GM18867 (cell line): Measurements from ENCODE around the gene ZNF132.
"Not testable (repeated sequence)": the region's sequence is repeated elsewhere in the genome, so short reads cannot be mapped to it uniquely, and the experiment has no call there.

Source experiments
- ATAC-seq: cut with Tn5 transposase; IDR thresholded peaks from one replicate; pipeline ENCODE4 v1.9.1; 2021; ENCODE audit warnings: mild to moderate bottlenecking, moderate library complexity; ENCODE audit not compliant: unreplicated experiment

Gene ZNF132

DNA sequence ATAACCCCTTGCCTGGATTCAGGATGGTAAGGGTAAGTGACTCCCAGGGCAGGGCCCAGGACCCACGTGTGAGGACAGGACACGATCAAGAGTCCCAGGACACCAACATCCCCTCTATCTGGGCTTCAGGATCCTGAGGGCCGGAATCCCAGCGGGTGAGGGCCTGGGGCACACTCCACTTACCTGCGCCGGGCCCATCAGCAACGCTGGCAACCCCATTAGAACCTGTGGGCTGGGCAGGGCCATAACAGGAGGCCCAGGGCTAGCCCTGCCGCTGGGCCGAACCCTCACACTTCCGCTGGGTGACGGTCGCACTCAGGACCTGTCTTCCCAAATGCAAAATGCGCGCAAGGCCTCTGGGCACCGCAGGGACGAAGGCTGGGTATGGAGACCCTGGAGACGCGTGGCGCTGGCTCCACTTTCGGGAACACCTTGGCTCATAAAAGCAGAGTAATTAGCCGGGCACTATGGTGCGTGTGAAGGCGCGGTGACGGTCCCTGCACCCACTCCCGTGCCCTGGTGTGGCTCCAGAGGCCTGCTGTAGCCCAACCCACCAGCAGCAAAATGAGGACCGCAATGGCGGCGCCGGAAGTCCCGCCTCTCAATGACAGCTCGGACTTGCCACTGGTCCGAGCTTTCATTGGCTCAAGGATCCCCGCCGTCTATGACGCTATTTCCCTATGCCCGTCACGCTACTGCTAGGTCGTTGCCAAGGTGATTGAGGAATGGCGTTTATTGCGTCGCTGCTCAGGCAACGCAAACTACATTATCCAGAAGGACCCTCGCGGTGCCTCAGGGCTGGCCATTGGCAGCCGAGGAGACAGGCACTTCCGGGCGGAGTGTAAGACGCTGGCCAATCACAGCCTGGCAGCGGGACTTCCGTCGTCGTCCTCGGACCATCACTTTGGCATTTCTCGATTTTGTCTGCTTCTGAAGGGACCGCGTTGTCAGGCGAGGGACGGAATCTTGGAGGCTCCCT lies at the start of gene ZNF132:
TSS of gene ZNF132 (minus strand) at position 578 of the 979 bp plus-strand sequence. CDS start at position 246, 332 bp downstream.
- peak; percentile 90 for ATAC-seq

DNA sequence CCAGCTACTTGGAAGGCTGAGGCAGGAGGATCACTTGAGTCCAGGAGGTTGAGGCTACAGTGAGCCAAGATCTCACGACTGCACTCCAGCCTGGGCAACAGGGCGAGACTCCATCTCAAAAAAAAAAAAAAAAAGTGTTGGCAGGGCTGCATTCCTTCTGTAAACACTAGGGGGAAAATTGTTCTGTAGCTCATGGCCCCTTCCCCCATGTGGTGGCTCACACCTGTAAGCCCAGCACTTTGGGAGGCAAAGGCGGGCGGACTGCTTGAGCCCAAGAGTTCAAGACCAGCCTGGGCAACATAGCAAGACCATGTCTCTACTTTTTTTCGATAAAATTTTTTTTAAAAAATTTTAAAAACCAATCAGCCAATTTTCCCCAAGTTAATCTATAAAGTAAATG lies 44.4 kb upstream of the ZNF132 start:
- not testable (repeated sequence) for ATAC-seq

DNA sequence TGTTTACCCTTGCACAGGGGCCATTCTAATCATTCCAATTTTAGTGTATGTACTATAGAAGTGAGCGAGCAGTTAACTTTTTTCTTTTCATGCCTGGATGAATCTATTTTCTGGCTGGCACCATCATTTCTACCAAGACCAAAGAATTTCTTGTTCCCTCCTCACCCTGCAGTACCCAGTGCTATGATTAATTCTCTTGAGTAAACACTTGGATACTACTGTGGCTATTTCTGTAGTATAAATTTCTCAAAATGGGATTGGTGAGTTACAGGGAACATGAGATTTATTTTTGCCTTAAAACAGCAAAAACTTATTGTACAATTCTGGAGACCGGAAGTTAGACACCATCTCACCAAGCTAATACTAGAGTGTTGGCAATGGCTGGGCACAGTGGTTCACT lies 43.8 kb upstream of the ZNF132 start:
- no peak for ATAC-seq

DNA sequence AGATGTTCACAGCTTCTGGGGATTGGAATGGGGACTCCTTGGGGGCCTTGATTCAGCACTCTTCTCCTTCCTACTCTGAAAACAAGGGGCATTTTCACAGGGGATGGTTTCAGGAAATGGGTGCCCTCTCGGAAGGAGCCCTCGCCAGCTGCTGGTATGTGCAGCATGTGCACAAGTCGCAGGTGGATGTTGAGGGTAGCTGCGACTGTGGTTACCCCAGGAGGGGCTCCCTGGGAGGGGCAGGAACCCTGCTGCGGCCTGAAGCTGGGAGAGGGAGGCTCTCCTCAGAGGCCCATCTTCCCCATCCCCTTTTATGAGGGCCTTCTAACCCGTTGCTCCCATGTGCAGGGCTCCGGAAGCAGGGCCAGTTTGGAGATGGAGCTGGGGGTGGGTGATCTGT lies 42.4 kb upstream of the ZNF132 start:
- ATAC-seq = no peak

DNA sequence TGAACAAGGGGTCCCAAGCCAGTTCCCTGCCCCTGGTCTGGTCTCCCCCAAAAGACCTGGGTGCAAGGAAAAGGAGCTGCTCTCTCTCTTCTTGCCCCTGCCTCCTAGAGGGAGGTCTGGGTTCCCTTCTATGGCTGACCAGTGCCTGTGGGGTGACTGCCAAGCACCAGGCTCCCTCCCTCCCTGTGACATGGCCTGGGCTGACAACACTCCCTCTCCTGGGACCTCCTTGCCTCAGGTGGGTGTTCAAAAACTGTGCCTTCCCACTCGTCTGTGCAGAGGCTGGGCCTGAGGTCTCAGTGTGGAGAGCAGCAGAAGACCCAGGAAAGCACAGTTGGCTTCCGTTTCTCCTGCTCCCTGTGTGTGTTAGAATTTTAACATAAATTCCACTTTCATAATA lies 40.9 kb upstream of the ZNF132 start:
- no peak for ATAC-seq

DNA sequence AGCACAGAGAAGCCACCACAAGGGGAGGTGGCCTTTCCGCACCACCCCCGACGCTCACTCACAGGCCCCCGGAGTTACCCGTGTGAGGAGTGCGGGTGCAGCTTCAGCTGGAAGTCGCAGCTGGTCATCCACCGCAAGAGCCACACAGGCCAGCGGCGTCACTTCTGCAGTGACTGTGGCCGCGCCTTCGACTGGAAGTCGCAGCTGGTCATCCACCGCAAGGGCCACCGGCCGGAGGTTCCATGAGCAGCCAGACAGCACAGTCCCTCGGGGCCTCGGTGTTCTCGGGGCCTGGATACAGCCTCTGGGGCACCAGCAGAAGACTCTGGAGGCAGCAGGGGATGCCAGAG lies 40.5 kb upstream of the ZNF132 start:
- ATAC-seq = no peak

DNA sequence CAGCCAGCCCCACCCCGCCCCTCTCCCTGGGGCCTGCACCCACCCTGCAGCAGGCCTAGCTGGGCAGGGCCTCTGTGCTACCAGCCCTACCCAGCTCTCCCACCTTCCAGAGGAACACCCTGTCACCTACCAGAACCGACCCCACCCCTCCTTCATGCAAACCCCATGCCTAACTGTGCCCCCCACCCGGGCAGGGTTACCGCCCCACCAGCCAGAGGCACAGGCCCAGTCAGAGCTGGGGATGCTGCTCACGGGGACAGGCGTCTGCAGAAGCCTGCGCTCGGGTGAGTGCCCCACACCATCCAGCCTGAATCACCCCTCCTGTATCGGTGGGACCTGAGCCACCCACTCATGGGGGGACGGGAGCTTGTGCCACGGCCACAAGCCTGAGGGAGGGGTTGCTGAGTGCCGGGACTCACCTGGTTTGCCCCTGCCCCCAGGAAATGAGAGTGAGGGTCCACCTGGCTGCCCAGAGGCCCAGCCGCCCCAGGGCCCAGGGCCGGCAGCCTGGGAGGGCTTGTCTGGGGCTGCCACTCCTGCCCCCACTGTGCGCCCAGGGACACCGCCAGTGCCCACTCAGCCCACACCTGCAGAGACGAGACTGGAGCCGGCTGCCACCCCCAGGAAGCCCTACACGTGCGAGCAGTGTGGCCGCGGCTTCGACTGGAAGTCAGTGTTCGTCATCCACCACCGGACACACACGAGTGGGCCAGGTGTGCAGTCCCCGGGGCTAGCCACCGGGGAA lies 40.0 kb upstream of the ZNF132 start:
- ATAC-seq = no peak

DNA sequence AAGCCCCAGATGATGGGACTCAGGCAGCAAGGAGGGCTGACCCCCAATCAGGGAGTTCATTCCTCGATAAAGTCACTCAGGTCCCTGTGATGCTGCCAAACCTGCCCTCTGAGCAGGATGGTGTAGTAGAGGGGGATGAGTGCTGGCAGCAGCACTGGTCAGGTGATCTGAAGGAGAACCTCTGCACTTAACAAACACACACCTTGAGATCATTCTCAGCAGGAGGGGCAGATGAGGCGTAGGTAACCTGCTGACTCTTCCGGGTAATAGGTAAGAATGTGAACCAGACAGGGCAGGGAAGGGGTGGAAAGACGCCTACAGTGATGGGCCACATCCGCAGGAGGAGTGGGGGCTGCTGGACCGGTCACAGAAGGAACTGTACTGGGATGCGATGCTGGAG lies 39.4 kb upstream of the ZNF132 start:
- ATAC-seq = no peak

DNA sequence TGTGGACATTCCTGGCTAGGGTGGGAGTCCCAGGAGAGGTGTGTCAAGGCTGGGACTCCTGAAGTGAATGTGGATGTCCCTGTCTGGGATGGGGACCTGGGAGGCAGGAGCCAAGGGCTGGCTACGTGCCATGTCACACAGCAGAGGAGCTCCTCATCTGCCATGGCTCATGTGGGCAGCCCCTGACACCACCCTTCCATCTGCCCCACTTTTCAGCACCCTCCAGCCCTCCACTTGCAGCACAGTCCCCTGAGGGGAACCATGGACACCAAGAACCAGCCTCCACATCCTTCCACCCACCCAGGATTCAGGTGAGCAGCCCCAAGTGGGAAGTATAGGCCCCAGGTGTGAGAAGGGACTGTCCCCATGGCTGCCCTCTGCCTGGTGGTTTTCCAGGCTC lies 37.9 kb upstream of the ZNF132 start:
- no peak for ATAC-seq

DNA sequence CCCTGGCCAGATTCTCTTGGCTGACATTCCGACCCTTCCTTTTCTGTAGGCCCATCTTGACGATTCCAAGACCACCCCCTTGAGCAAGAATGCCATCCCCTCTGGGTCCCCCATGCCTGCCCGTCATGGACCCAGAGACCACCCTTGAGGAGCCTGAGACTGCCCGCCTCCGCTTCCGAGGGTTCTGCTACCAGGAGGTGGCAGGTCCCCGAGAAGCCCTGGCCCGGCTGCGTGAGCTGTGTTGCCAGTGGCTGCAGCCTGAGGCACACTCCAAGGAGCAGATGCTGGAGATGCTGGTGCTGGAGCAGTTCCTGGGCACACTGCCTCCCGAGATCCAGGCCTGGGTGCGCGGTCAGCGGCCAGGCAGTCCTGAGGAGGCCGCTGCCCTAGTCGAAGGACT lies 37.2 kb upstream of the ZNF132 start:
- ATAC-seq = no peak

DNA sequence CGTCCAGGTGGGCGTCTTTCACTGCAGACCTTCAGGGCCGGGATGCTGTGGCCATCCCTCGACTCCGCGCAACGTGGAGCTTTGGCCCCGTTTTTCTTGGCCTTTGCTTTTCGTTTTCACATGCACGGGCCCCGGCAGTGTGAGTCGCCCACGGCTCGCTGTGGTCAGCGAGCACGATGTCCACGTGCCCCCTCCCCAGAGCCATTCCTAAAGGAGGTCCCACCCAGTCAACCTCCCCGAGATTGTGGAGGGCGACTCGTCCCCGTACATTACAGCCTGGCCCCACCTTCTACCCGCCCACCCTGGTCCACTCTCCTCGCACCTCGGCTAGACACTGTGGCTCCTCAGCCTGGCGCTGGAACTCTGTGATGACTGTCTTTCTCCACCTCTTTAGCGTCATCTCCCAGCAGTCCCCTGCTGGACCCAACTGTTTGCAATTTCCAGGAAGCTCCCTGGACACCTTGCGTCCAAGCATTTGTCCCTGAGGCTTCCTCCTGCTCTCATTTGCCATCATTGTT lies 36.6 kb upstream of the ZNF132 start:
- ATAC-seq = no peak

DNA sequence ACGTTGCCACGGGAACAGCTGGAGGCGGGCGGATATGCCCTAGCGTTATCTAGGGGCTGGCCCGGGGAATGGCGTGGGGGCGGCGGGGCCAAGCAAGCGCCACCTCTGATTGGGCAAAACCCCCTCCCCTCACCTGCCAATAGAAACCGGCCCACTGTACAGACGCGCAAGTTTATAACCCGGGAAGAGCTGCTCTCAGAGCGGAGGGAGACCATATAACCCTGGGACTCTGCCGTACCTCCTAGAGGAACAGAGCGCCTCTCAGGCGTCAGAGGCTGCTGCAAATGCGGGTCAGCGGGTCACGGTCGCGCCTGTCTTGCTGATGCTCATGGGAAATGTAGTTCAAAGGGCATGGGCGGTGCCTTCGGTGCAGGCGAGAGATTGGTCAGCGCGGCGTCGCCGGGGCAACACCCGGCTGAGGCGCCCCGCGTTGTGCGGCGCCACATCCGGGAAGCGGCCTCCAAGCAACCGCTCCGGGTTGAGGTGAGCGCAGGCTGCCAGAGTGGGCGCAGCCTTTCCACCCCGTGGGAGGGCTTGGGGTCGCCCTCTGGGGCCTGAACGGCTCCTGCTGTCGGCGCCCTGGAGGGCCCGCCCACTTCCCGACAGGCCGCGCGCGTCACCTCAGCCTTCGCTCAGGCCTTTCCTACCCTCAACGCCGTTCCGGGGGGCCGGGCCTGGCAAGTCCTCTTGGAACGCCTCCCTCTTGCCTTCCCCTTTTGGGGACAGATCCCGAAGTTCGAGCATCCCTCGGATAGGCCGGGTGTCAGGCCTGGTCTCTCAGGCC lies 36.0 kb upstream of the ZNF132 start, which contains the start of gene ZNF446:
TSS of gene ZNF446 (plus strand) at position 639 of the 784 bp plus-strand sequence. CDS start 867 bp downstream, outside the sequence.
- peak; percentile 81 for ATAC-seq

DNA sequence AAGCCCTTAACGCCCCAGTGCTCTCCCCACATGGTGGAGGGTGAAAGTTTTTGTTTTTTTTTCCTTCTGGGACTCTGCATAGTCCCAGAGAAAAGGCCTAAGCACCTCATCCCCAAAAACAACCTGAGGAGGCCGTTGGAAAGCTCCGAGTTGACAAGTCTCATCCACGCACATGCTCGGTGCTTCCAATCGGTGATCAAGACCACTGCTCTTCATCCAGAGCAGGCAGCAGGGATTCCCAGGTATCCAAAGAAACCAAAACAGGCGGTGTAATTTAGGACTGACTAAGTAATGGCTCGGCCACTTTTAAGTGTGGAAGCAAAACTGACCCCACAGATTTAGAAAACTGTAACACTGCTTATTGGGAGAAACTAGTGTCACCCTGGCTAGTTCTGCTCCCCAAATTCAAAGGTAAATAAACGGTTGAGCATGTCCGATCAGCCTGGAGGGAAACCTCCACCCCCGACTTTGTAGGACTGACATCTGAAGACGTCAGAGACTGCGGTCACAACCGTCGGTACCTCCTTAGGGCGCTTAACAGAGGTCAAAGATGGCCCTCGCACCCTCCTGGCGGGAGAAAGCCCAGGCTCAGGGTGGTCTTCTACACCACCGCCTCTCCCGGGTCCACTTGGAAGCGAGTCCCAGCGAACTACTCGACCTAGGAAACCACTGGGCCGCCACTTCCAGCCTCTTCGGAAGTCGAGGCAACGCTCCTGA lies 35.2 kb upstream of the ZNF132 start:
- peak; percentile 7 for ATAC-seq

DNA sequence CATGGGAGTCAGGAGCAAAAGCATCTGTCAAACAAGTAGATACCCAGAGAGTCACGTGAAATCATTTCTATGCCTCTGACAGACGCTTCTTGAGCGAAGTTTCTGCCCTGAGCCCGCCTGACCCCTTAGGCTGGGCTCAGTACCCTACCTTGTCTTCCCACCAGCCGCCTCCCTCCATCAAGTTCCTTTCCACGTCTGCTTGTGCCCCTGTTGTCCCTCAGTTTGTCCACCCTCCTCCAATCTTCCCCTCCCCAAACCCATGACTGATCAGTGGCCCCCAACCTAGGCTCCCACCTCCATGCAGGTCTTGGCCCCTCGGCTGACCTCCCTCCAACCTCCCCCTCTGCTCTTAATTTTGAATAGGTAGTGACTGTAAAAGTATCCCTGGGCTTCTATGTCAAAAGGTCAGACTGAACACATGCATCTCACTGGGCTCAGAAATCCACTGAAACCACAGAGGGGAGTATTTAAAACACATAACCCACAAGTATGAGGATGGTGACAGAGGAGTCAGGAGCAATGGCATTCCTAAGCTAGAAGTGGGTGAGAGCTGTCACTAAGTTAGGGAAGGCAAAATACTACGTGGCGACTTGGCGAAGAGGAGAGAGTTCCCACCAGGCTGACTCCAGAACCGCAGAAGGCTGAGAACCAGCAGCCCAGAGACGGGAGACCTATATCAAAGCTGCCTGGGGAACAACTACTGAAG lies 34.5 kb upstream of the ZNF132 start:
- no peak for ATAC-seq

DNA sequence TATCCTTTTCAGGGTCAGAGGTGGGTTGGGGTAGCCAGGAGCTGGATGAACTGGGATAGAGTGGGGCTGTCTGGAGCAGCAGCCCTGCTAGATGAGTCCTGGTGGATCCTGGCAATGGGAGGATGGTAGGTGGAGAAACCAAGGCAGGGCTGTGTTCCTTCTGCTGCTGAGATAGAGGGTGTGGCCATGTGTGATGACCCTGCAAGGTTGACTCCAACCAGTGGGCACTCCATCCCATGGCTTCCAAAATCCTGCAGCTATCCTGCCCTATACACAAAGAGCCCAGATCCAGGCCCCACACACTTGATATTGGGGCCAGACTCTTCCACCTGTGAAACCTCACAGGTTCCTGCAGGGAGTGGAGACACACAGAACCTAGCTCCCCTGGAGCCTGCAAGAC lies 33.8 kb upstream of the ZNF132 start:
- ATAC-seq = no peak

DNA sequence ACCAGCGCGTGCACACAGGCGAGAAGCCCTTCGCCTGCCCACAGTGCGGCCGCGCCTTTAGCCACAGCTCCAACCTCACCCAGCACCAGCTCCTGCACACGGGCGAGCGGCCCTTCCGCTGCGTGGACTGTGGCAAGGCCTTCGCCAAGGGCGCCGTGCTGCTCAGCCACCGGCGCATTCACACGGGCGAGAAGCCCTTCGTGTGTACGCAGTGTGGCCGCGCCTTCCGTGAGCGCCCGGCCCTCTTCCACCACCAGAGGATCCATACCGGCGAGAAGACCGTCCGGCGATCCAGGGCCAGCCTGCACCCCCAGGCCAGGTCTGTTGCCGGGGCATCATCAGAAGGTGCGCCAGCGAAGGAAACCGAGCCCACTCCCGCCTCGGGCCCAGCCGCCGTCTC lies 31.8 kb upstream of the ZNF132 start:
- no peak for ATAC-seq

DNA sequence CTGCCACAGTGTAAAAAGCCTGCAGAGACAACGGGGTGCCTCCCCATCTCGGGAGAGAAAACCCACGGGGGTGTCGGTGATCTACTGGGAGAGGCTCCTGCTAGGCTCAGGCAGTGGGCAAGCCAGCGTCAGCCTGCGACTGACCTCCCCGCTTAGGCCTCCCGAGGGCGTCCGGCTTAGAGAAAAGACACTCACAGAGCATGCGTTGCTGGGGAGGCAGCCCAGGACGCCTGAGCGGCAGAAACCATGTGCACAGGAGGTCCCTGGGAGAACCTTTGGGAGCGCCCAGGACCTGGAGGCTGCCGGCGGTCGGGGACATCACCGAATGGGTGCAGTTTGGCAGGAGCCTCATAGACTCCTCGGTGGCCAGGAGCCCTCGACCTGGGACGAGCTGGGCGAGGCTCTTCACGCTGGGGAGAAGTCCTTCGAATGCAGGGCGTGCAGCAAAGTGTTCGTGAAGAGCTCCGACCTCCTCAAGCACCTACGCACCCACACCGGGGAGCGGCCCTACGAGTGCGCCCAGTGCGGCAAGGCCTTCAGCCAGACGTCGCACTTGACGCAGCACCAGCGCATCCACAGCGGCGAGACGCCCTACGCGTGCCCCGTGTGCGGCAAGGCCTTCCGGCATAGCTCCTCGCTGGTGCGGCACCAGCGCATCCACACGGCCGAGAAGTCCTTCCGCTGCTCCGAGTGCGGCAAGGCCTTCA lies 31.0 kb upstream of the ZNF132 start:
- ATAC-seq = not testable (repeated sequence)

DNA sequence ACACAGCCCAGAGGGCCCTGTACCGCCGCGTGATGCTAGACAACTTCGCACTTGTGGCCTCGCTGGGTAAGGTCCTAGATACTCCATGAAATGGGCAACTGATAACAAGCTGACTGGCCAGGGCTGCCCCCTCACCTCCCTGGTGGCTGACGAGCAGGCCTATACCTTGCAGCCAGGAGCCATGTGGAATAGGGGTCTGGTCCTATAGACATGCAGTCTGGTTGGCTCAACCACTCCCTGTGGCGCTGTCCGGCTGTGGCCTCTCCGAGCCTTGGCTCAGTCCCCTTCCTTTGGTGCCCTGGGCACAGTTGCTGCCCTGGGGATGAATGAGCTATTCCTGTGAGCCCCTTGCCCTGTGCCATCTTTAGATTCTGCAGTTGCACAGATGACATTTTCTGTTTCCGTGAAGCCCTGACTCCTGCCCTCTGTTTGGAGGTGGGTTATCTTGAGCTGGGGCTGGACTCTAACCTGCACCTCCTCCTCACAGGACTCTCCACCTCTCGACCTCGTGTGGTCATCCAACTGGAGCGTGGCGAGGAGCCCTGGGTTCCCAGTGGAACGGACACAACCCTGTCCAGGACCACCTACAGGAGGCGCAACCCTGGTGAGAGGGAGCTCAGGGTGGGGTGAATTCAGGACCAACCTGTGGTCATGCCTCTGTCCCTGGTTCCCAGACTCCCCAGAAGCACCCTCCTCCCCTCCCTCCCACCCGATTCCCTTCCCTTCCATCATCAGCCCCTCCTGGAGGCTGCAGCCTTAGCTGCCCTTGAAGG lies 29.5 kb upstream of the ZNF132 start:
- no peak for ATAC-seq
